HepG2 (cell line): Measurements from ENCODE around the gene GCG. TPM values are rescaled to one million over a fixed set of nuclear protein-coding genes. Genes with fewer than 3 reads are reported as not detected.

Experiments
- CAMTA2 ChIP-seq: sonication (generic); formaldehyde crosslinking; IDR thresholded peaks from 2 replicates; pipeline ENCODE4 v1.4.0; 2020; ENCODE audit warnings: mild to moderate bottlenecking, missing genetic modification reagents, borderline replicate concordance
- GTF3A ChIP-seq: sonication (generic); formaldehyde crosslinking; conservative IDR thresholded peaks from 2 replicates; pipeline ENCODE4 v1.4.0; 2020; ENCODE audit warnings: mild to moderate bottlenecking, missing genetic modification reagents
- HIC2 ChIP-seq: sonication (generic); formaldehyde crosslinking; IDR thresholded peaks from 2 replicates; pipeline ENCODE4 v1.9.0; 2022; ENCODE audit warnings: low read depth, missing genetic modification reagents
- IRF1 ChIP-seq: sonication (generic); formaldehyde crosslinking; IDR thresholded peaks from 2 replicates; pipeline ENCODE4 v1.4.0; 2020; ENCODE audit warnings: low read depth, mild to moderate bottlenecking, missing genetic modification reagents
- MAZ ChIP-seq, 2 experiments: sonication (generic) in 1 of 2; formaldehyde crosslinking in 1 of 2; IDR thresholded peaks; 2 replicates each; pipeline versions ENCODE4 v1.5.0 to v1.6.1; 2012 to 2020; ENCODE audit warnings: low read depth in 2 of 2, mild to moderate bottlenecking in 2 of 2, borderline replicate concordance in 1 of 2, improper control_type of control experiment in 1 of 2, low read length in 1 of 2, missing genetic modification reagents in 1 of 2, moderate library complexity in 1 of 2
- PAXIP1 ChIP-seq: sonication (generic); formaldehyde crosslinking; conservative IDR thresholded peaks from 2 replicates; pipeline ENCODE4 v1.4.0; 2020; ENCODE audit warnings: mild to moderate bottlenecking, missing genetic modification reagents, moderate library complexity
- PPARG ChIP-seq: conservative IDR thresholded peaks from 2 replicates; pipeline ENCODE4 v1.6.1; 2016; ENCODE audit warnings: missing biosample characterization, missing genetic modification reagents
- PRPF4 ChIP-seq: fragments of 200-400 bp; formaldehyde crosslinking; IDR thresholded peaks from 2 replicates; pipeline ENCODE4 v1.6.1; 2016; ENCODE audit warnings: low read length, low read depth; ENCODE audit not compliant: poor library complexity, severe bottlenecking
- SPEN ChIP-seq: sonication (generic); formaldehyde crosslinking; IDR thresholded peaks from 2 replicates; pipeline ENCODE4 v1.5.1; 2020; ENCODE audit warnings: low read depth, mild to moderate bottlenecking, missing genetic modification reagents
- SRSF4 ChIP-seq: fragments of 200-400 bp; formaldehyde crosslinking; IDR thresholded peaks from one replicate; pipeline ENCODE4 v1.6.1; 2018; ENCODE audit warnings: mild to moderate bottlenecking, low read depth, low read length, moderate library complexity; ENCODE audit not compliant: poor library complexity, severe bottlenecking
- ZFP90 ChIP-seq: sonication (generic); formaldehyde crosslinking; IDR thresholded peaks from 2 replicates; pipeline ENCODE4 v1.8.0; 2022; ENCODE audit warnings: missing genetic modification reagents, mild to moderate bottlenecking, inconsistent platforms, borderline replicate concordance
- ZFY ChIP-seq: sonication (generic); formaldehyde crosslinking; IDR thresholded peaks from 2 replicates; pipeline ENCODE4 v1.4.0; 2020; ENCODE audit warnings: missing genetic modification reagents
- ZMYM3 ChIP-seq: sonication (generic); formaldehyde crosslinking; IDR thresholded peaks from 2 replicates; pipeline ENCODE4 v1.5.1; 2020; ENCODE audit warnings: mild to moderate bottlenecking, missing genetic modification reagents
- ZNF136 ChIP-seq: sonication (generic); formaldehyde crosslinking; IDR thresholded peaks from 2 replicates; pipeline ENCODE4 v1.8.1; 2022; ENCODE audit warnings: low read depth, mild to moderate bottlenecking, moderate library complexity, missing genetic modification reagents
- ZNF142 ChIP-seq: sonication (generic); formaldehyde crosslinking; IDR thresholded peaks from 2 replicates; pipeline ENCODE4 v1.4.0; 2020; ENCODE audit warnings: missing genetic modification reagents
- ZNF335 ChIP-seq: sonication (generic); formaldehyde crosslinking; IDR thresholded peaks from 2 replicates; pipeline ENCODE4 v1.4.0; 2020; ENCODE audit warnings: missing genetic modification reagents
- ZNF83 ChIP-seq: sonication (generic); formaldehyde crosslinking; IDR thresholded peaks from 2 replicates; pipeline ENCODE4 v1.4.0; 2020; ENCODE audit warnings: missing genetic modification reagents, mild to moderate bottlenecking, borderline replicate concordance
- polyA plus RNA-seq, 8 experiments: library from polyadenylated mRNA; depleted of rRNA in 3 of 8; stranded (reverse) in 7 of 8; unstranded in 1 of 8; fragments of >200 nt; fragmentation: Illumina TruSeq in 4 of 8; extraction: Trizol in 4 of 8; gene quantifications; 2 replicates each; pipeline versions ENCODE4 v1.2.1 to v1.2.3, GENCODE V29; 2011 to 2016; ENCODE audit warnings: low read depth in 4 of 8, missing spikeins in 1 of 8, mixed read lengths in 1 of 8; ENCODE audit not compliant: insufficient read depth in 1 of 8
- total RNA-seq, 5 experiments: library from RNA; depleted of rRNA; stranded (reverse); fragments of >200 nt; fragmentation: Illumina TruSeq; extraction: Trizol; gene quantifications; 2 replicates each; pipeline ENCODE4 v1.2.3, GENCODE V29; 2016; ENCODE audit warnings: low read depth in 1 of 5

Gene GCG
- total and polyA plus RNA-seq, 2 of the 13 experiments (the other 11 are each of a cell fraction or from before 2014, with no cell fraction given) = not detected

- TF ChIP-seq PRPF4 (no peak), ZFP90 (CRISPR knock-in tag) (no peak), GTF3A (no peak), ZMYM3 (peak; percentile 83), MAZ (IDR thresholded peaks at IDR 0.05; ENCODE audit: borderline replicate concordance, low read depth, low read length) (no peak), MAZ (CRISPR knock-in tag; IDR thresholded peaks at IDR 0.05; ENCODE audit: low read depth) (no peak), ZNF335 (CRISPR knock-in tag) (no peak), CAMTA2 (CRISPR knock-in tag) (no peak), HIC2 (CRISPR knock-in tag) (no peak), ZNF142 (CRISPR knock-in tag) (no peak), SRSF4 (no peak), PPARG (peak; percentile 51; the same call in 1 of the 2 replicates), IRF1 (CRISPR knock-in tag) (no peak), ZNF83 (CRISPR knock-in tag) (no peak), SPEN (no peak), PAXIP1 (CRISPR knock-in tag) (peak; percentile 58; the same call in 1 of the 2 replicates), ZNF136 (CRISPR knock-in tag) (no peak), ZFY (no peak)
These were observed 38.3 kb downstream of the GCG start (continued) for GRCh38 chr2:162113776-162114168.
